HG03571 (cell line): ENCODE data around the gene SFXN5.
A peak's percentile ranks its signal among the peaks of the same experiment; 100 is the strongest.
"Not testable (repeated sequence)": the region's sequence is repeated elsewhere in the genome, so short reads cannot be mapped to it uniquely, and the experiment has no call there.

ENCODE experiments used
- ATAC-seq: cut with Tn5 transposase; IDR thresholded peaks from one replicate; pipeline ENCODE4 v1.9.1; 2021; ENCODE audit not compliant: unreplicated experiment

The SFXN5 gene

GRCh38 chr2:72914589-72915319 lies 156.8 kb downstream of the SFXN5 start:
- no peak for ATAC-seq

GRCh38 chr2:72914206-72914559 lies 157.3 kb downstream of the SFXN5 start:
- no peak for ATAC-seq

GRCh38 chr2:72913486-72914205 lies 157.9 kb downstream of the SFXN5 start:
- ATAC-seq: no peak

- no peak for ATAC-seq
Measured at GRCh38 chr2:72911256-72911655, 160.3 kb downstream of the SFXN5 start.

- ATAC-seq: no peak
Measured at GRCh38 chr2:72908741-72909140, 162.8 kb downstream of the SFXN5 start.

- not testable (repeated sequence) for ATAC-seq
Measured at GRCh38 chr2:72907369-72907768, 164.1 kb downstream of the SFXN5 start.

GRCh38 chr2:72901426-72901825 lies 170.1 kb downstream of the SFXN5 start:
- no peak for ATAC-seq

GRCh38 chr2:72900191-72900825 lies 171.2 kb downstream of the SFXN5 start:
- ATAC-seq: no peak

- ATAC-seq: no peak
Measured at GRCh38 chr2:72898585-72898906, 173.0 kb downstream of the SFXN5 start.

- ATAC-seq: no peak
Measured at GRCh38 chr2:72897785-72898584, 173.5 kb downstream of the SFXN5 start.

- no peak for ATAC-seq
Measured at GRCh38 chr2:72896446-72896845, 175.1 kb downstream of the SFXN5 start.

- no peak for ATAC-seq
Measured at GRCh38 chr2:72895759-72896281, 175.7 kb downstream of the SFXN5 start.

GRCh38 chr2:72895154-72895553 lies 176.4 kb downstream of the SFXN5 start:
- ATAC-seq: no peak

GRCh38 chr2:72894514-72894913 lies 177.0 kb downstream of the SFXN5 start:
- ATAC-seq: no peak

GRCh38 chr2:72893594-72894319 lies 177.8 kb downstream of the SFXN5 start:
- peak; percentile 53 for ATAC-seq

GRCh38 chr2:72892506-72893173 lies 178.9 kb downstream of the SFXN5 start:
- peak; percentile 68 for ATAC-seq
